Smooth muscle cell (in vitro differentiated cells): ENCODE data around the gene LCE5A. TPM values are rescaled to one million over a fixed set of nuclear protein-coding genes. Genes with fewer than 3 reads are reported as not detected.

Experiments used
- DNase-seq: peaks from one replicate; lab custom pipeline; 2025; ENCODE audit not compliant: unreplicated experiment; lab: John Stamatoyannopoulos, UW
- H2AFZ ChIP-seq: fragments of 200-600 bp; sonication (generic); 2 replicates; pipeline ENCODE4 v1.6.0; 2016; ENCODE audit warnings: antibody characterized with exemption, low read depth, mild to moderate bottlenecking
- H3F3A ChIP-seq: fragments of 200-600 bp; sonication (generic); 2 replicates; pipeline ENCODE4 v1.6.0; 2017; ENCODE audit warnings: antibody characterized with exemption, low read depth
- H3K27ac ChIP-seq: fragments of 200-600 bp; sonication (generic); 2 replicates; pipeline ENCODE4 v1.5.1; 2016; ENCODE audit warnings: low read depth, mild to moderate bottlenecking
- H3K27me3 ChIP-seq: fragments of 200-600 bp; sonication (generic); 2 replicates; pipeline ENCODE4 v1.6.1; 2016; ENCODE audit warnings: low read depth, mild to moderate bottlenecking
- H3K36me3 ChIP-seq: fragments of 200-600 bp; sonication (generic); 2 replicates; pipeline ENCODE4 v1.5.1; 2016; ENCODE audit warnings: low read depth
- H3K4me1 ChIP-seq: fragments of 200-600 bp; sonication (generic); 2 replicates; pipeline ENCODE4 v1.5.1; 2016; ENCODE audit warnings: low read depth
- H3K4me2 ChIP-seq: fragments of 200-600 bp; sonication (generic); 2 replicates; pipeline ENCODE4 v1.6.0; 2016; ENCODE audit warnings: mild to moderate bottlenecking
- H3K4me3 ChIP-seq: fragments of 200-600 bp; sonication (generic); 2 replicates; pipeline ENCODE4 v1.5.1; 2016; ENCODE audit warnings: mild to moderate bottlenecking
- H3K79me2 ChIP-seq: fragments of 200-600 bp; sonication (generic); 2 replicates; pipeline ENCODE4 v1.6.0; 2016; ENCODE audit warnings: low read depth, mild to moderate bottlenecking
- H3K9ac ChIP-seq: fragments of 200-600 bp; sonication (generic); 2 replicates; pipeline ENCODE4 v1.6.0; 2016; ENCODE audit warnings: low read depth
- H3K9me3 ChIP-seq: fragments of 200-600 bp; sonication (generic); replicated peaks from 2 replicates; pipeline ENCODE4 v1.5.1; 2016; ENCODE audit warnings: low read depth
- H4K20me1 ChIP-seq: fragments of 200-600 bp; sonication (generic); 2 replicates; pipeline ENCODE4 v1.6.0; 2016; ENCODE audit warnings: low read depth
- WGBS: methylation state at CpG from one replicate; pipeline ENCODE4 v1.1.7; 2016; ENCODE audit warnings: low lambda C conversion rate; 5-methylcytosine and 5-hydroxymethylcytosine counted together
- polyA plus RNA-seq: library from polyadenylated mRNA; unstranded; fragments of >200 nt; fragmentation: Nextera tagmentation; extraction: Ambion mirVana; gene quantifications from 2 replicates; pipeline ENCODE4 v1.2.1, GENCODE V29; 2016
- total RNA-seq: library from RNA; depleted of rRNA; stranded (reverse); fragments of >200 nt; gene quantifications from 2 replicates; pipeline ENCODE4 v1.2.3, GENCODE V29; 2014
- TF ChIP-seq, protein P1 (sequence below): fragments of 200-600 bp; sonication (generic); IDR thresholded peaks from 2 replicates; pipeline ENCODE4 v1.5.1; 2017; ENCODE audit warnings: borderline replicate concordance, mild to moderate bottlenecking, antibody characterized with exemption; ENCODE audit not compliant: insufficient read depth, poor library complexity, severe bottlenecking

Gene LCE5A
- total and polyA plus RNA-seq, 2 experiments from 2014 or later = not detected

- TF ChIP-seq, protein P1, sequence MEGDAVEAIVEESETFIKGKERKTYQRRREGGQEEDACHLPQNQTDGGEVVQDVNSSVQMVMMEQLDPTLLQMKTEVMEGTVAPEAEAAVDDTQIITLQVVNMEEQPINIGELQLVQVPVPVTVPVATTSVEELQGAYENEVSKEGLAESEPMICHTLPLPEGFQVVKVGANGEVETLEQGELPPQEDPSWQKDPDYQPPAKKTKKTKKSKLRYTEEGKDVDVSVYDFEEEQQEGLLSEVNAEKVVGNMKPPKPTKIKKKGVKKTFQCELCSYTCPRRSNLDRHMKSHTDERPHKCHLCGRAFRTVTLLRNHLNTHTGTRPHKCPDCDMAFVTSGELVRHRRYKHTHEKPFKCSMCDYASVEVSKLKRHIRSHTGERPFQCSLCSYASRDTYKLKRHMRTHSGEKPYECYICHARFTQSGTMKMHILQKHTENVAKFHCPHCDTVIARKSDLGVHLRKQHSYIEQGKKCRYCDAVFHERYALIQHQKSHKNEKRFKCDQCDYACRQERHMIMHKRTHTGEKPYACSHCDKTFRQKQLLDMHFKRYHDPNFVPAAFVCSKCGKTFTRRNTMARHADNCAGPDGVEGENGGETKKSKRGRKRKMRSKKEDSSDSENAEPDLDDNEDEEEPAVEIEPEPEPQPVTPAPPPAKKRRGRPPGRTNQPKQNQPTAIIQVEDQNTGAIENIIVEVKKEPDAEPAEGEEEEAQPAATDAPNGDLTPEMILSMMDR = no peak
Measured at GRCh38 chr1:152473887-152474537, 36.6 kb upstream of the LCE5A start.

GRCh38 chr1:152479792-152480595 is 30.6 kb upstream of the LCE5A start:
- no peak overlapping the region for H2AFZ ChIP-seq
- TF ChIP-seq, protein P1 = no peak
- H3K4me3 ChIP-seq = no peak overlapping the region
- H3K36me3 ChIP-seq = no peaks in the 10 kb centered on the region
- no peaks in the 10 kb centered on the region for H4K20me1 ChIP-seq
- H3K27ac ChIP-seq = no peak overlapping the region
- no peaks in the 10 kb centered on the region for H3K79me2 ChIP-seq
- no peaks in the 10 kb centered on the region for H3K27me3 ChIP-seq
- H3F3A ChIP-seq = no peaks in the 10 kb centered on the region
- DNase-seq = no peak
- no peaks in the 10 kb centered on the region for H3K9me3 ChIP-seq
- no peak overlapping the region for H3K4me2 ChIP-seq
- no peaks in the 10 kb centered on the region for H3K4me1 ChIP-seq
- WGBS = 33% methylated on average over 8 of the region's 10 CpGs
- no peak overlapping the region for H3K9ac ChIP-seq

More at GRCh38 chr1:152473887-152474537, 36.6 kb upstream of the LCE5A start:
- no peak overlapping the region for H3K4me2 ChIP-seq
- no peak overlapping the region for H3K4me3 ChIP-seq
- H3F3A ChIP-seq = no peaks in the 10 kb centered on the region
- WGBS = 51% methylated on average over 4 of the region's 4 CpGs
- no peaks in the 10 kb centered on the region for H3K36me3 ChIP-seq
- H3K9me3 ChIP-seq = peaks cover 9% of the 10 kb centered on the region
- no peaks in the 10 kb centered on the region for H3K79me2 ChIP-seq
- H3K27ac ChIP-seq = no peak overlapping the region
- H3K9ac ChIP-seq = no peak overlapping the region
- H2AFZ ChIP-seq = no peak overlapping the region
- no peaks in the 10 kb centered on the region for H3K4me1 ChIP-seq
- no peak for DNase-seq
- no peaks in the 10 kb centered on the region for H3K27me3 ChIP-seq
- H4K20me1 ChIP-seq = no peaks in the 10 kb centered on the region

GRCh38 chr1:152481869-152482664 is 28.5 kb upstream of the LCE5A start:
- TF ChIP-seq, protein P1 = no peak
- Histone ChIP-seq H3K4me1 (no peaks in the 10 kb centered on the region), H3K27ac (no peak overlapping the region), H4K20me1 (no peaks in the 10 kb centered on the region), H3K79me2 (no peaks in the 10 kb centered on the region), H3F3A (no peaks in the 10 kb centered on the region), H3K4me2 (no peak overlapping the region), H3K9me3 (no peaks in the 10 kb centered on the region), H3K27me3 (no peaks in the 10 kb centered on the region), H3K4me3 (no peak overlapping the region), H3K9ac (no peak overlapping the region), H2AFZ (no peak overlapping the region), H3K36me3 (no peaks in the 10 kb centered on the region)
- WGBS = 59% methylated on average over 8 of the region's 8 CpGs
- no peak for DNase-seq
